CD14-positive monocyte (primary cell): ENCODE data around the gene FOXM1. TPM values are rescaled to one million over a fixed set of nuclear protein-coding genes. Genes with fewer than 3 reads are reported as not detected.

Experiments
- DNase-seq, 3 donors: peaks; one replicate each; pipeline ENCODE4 v3.0.0-alpha.2; 2011 to 2022
- H2AFZ ChIP-seq: 2 replicates; pipeline ENCODE4 v1.6.0; 2012; ENCODE audit warnings: mild to moderate bottlenecking, low read depth, low read length, inconsistent platforms; ENCODE audit not compliant: insufficient read depth, poor library complexity, severe bottlenecking
- H3K27ac ChIP-seq, 2 donors: 1 replicate in 1 of 2; 2 replicates in 1 of 2; pipeline ENCODE4 v1.5.1; 2012 to 2013; ENCODE audit warnings: low read length in 2 of 2, control low read depth in 1 of 2, inconsistent platforms in 1 of 2, low read depth in 1 of 2, mild to moderate bottlenecking in 1 of 2
- H3K27me3 ChIP-seq, 2 donors: one replicate each; pipeline versions ENCODE4 v1.6.0 to v1.6.1; 2011 to 2013; ENCODE audit warnings: low read length in 2 of 2; ENCODE audit not compliant: control insufficient read depth in 2 of 2, insufficient read depth in 2 of 2
- H3K36me3 ChIP-seq, 2 donors: replicated peaks in 1 of 2; 1 replicate in 1 of 2; 2 replicates in 1 of 2; pipeline versions ENCODE4 v1.5.1 to v1.6.1; 2012 to 2013; ENCODE audit warnings: low read length in 2 of 2, control low read depth in 1 of 2, inconsistent platforms in 1 of 2, mild to moderate bottlenecking in 1 of 2; ENCODE audit not compliant: insufficient read depth in 2 of 2, control insufficient read depth in 1 of 2
- H3K4me1 ChIP-seq, 2 donors: 1 replicate in 1 of 2; 2 replicates in 1 of 2; pipeline versions ENCODE4 v1.5.1 to v1.6.1; 2012 to 2013; ENCODE audit warnings: low read length in 2 of 2, control low read depth in 1 of 2, inconsistent platforms in 1 of 2, mild to moderate bottlenecking in 1 of 2, moderate library complexity in 1 of 2; ENCODE audit not compliant: insufficient read depth in 2 of 2, control insufficient read depth in 1 of 2
- H3K4me2 ChIP-seq: replicated peaks from 2 replicates; pipeline ENCODE3; 2012; ENCODE audit warnings: low read length, moderate library complexity, mild to moderate bottlenecking; ENCODE audit not compliant: poor library complexity, severe bottlenecking; ENCODE audit errors: extremely low read depth
- H3K4me3 ChIP-seq, 3 experiments: fragments of 200-600 bp in 1 of 3; sonication (generic) in 1 of 3; replicated peaks in 1 of 3; 1 replicate in 2 of 3; 2 replicates in 1 of 3; pipeline ENCODE4 v1.5.1; 2011 to 2013; ENCODE audit warnings: low read length in 3 of 3, mild to moderate bottlenecking in 3 of 3, control low read depth in 2 of 3, low read depth in 2 of 3, inconsistent platforms in 1 of 3, moderate library complexity in 1 of 3
- H3K79me2 ChIP-seq: 2 replicates; pipeline ENCODE4 v1.6.0; 2012; ENCODE audit warnings: mild to moderate bottlenecking, control low read depth, inconsistent platforms, low read length, moderate library complexity; ENCODE audit not compliant: insufficient read depth
- H3K9ac ChIP-seq: 2 replicates; pipeline ENCODE4 v1.6.0; 2017; ENCODE audit warnings: low read length, mild to moderate bottlenecking; ENCODE audit not compliant: insufficient read depth, poor library complexity, severe bottlenecking
- H3K9me3 ChIP-seq, 2 donors: replicated peaks in 1 of 2; 1 replicate in 1 of 2; 2 replicates in 1 of 2; pipeline versions ENCODE4 v1.5.1 to v1.6.1; 2012 to 2013; ENCODE audit warnings: low read length in 2 of 2, control low read depth in 1 of 2; ENCODE audit not compliant: control insufficient read depth in 1 of 2, insufficient read depth in 1 of 2
- H4K20me1 ChIP-seq: 2 replicates; pipeline ENCODE4 v1.6.0; 2012; ENCODE audit warnings: mild to moderate bottlenecking, low read length, control low read depth, moderate library complexity; ENCODE audit not compliant: insufficient read depth
- H3K27ac Mint-ChIP-seq, 7 donors: one replicate each; pipeline ENCODE4 v1.8.0; 2020; ENCODE audit warnings: mild to moderate bottlenecking in 7 of 7, mixed read lengths in 7 of 7, moderate library complexity in 6 of 7, inconsistent platforms in 2 of 7
- H3K27me3 Mint-ChIP-seq, 3 donors: one replicate each; pipeline ENCODE4 v1.8.0; 2021 to 2022; ENCODE audit warnings: low read depth in 3 of 3, mild to moderate bottlenecking in 3 of 3, mixed read lengths in 3 of 3, moderate library complexity in 3 of 3, inconsistent platforms in 1 of 3
- H3K36me3 Mint-ChIP-seq, 2 donors: one replicate each; pipeline ENCODE4 v1.8.0; 2020; ENCODE audit warnings: mixed read lengths in 2 of 2, inconsistent platforms in 1 of 2, mild to moderate bottlenecking in 1 of 2
- H3K4me1 Mint-ChIP-seq: one replicate; pipeline ENCODE4 v1.8.0; 2020; ENCODE audit warnings: mild to moderate bottlenecking, mixed read lengths
- H3K4me3 Mint-ChIP-seq, 2 donors: one replicate each; pipeline ENCODE4 v1.8.0; 2020; ENCODE audit warnings: mild to moderate bottlenecking in 2 of 2, mixed read lengths in 2 of 2, moderate library complexity in 1 of 2
- H3K9me3 Mint-ChIP-seq, 7 donors: one replicate each; pipeline ENCODE4 v1.8.0; 2020 to 2022; ENCODE audit warnings: mixed read lengths in 7 of 7, mild to moderate bottlenecking in 6 of 7, moderate library complexity in 6 of 7, inconsistent platforms in 2 of 7
- CTCF ChIP-seq: fragments of 200-600 bp; IDR thresholded peaks from one replicate; pipeline ENCODE4 v1.8.0; 2022; ENCODE audit warnings: antibody characterized with exemption, mild to moderate bottlenecking
- WGBS: methylation state at CpG from one replicate; pipeline ENCODE4 v1.1.5; 2013; ENCODE audit warnings: missing lambda C conversion rate; ENCODE audit not compliant: insufficient coverage; 5-methylcytosine and 5-hydroxymethylcytosine counted together
- intact Hi-C, 2 donors: fragments of 100-400 bp; cut with micrococcal nuclease; formaldehyde crosslinking; loops; one replicate each; pipeline versions ENCODE4 v1.15.0 to v1.15.1; 2023
- polyA plus RNA-seq, 3 donors: library from polyadenylated mRNA; depleted of rRNA in 1 of 3; unstranded in 2 of 3; stranded (reverse) in 1 of 3; fragments of 300-500 nt in 2 of 3; fragments of >200 nt in 1 of 3; fragmentation: Illumina TruSeq in 2 of 3; gene quantifications; 1 replicate in 2 of 3; 2 replicates in 1 of 3; pipeline ENCODE4 v1.2.3, GENCODE V29; 2012 to 2021

Gene FOXM1
- polyA plus RNA-seq, 3 donors, result 0.03 TPM; not detected in 2

GRCh38 chr12:2854669-2855453 is 22.1 kb downstream of the FOXM1 start:
- WGBS, result 94% methylated on average over 16 of the region's 25 CpGs
- Histone ChIP-seq H3K36me3 (peaks cover 20 to 32% of the 10 kb centered on the region in 2 donors), H3K9ac (no peak overlapping the region), H3K27ac (no peak overlapping the region), H3K4me1 (no peaks in the 10 kb centered on the region), H4K20me1 (no peaks in the 10 kb centered on the region), H3K79me2 (no peaks in the 10 kb centered on the region), H3K4me2 (no peak overlapping the region), H3K27me3 (no peaks in the 10 kb centered on the region), H3K9me3 (no peaks in the 10 kb centered on the region), H3K4me3 (no peak overlapping the region), H2AFZ (no peak overlapping the region)
- no peak for DNase-seq
- Mint-ChIP-seq H3K4me3 (no peak overlapping the region), H3K27ac (no peak overlapping the region), H3K4me1 (peaks cover 4% of the 10 kb centered on the region), H3K9me3 (peaks cover 0 to 2% (median 0%) of the 10 kb centered on the region in 7 donors), H3K36me3 (peaks cover 28 to 47% of the 10 kb centered on the region in 2 donors), H3K27me3 (peaks cover 0 to 2% (median 1%) of the 10 kb centered on the region in 3 donors)
- no peak for TF ChIP-seq CTCF
- intact Hi-C loops, result loop anchor here (10.0 kb wide), 3 partner anchors 90 to 190 kb away; no protein-coding TSS in a partner anchor

- Mint-ChIP-seq H3K27me3 (peaks cover 0 to 2% (median 1%) of the 10 kb centered on the region in 3 donors), H3K36me3 (peaks cover 17 to 35% of the 10 kb centered on the region in 2 donors), H3K9me3 (peaks cover 0 to 2% (median 0%) of the 10 kb centered on the region in 7 donors), H3K27ac (peak overlapping the region in 1 of 7 donors; percentile 55), H3K4me1 (peaks cover 4% of the 10 kb centered on the region), H3K4me3 (no peak overlapping the region)
- Histone ChIP-seq H3K9me3 (no peaks in the 10 kb centered on the region), H3K4me3 (no peak overlapping the region), H3K36me3 (peaks cover 16 to 19% of the 10 kb centered on the region in 2 donors), H2AFZ (no peak overlapping the region), H4K20me1 (no peaks in the 10 kb centered on the region), H3K4me1 (no peaks in the 10 kb centered on the region), H3K79me2 (no peaks in the 10 kb centered on the region), H3K27ac (no peak overlapping the region), H3K9ac (no peak overlapping the region), H3K4me2 (no peak overlapping the region), H3K27me3 (no peaks in the 10 kb centered on the region)
- peak; percentile 13 to 37 (median 20) for DNase-seq
- TF ChIP-seq CTCF, result peak; percentile 72
- intact Hi-C loops, result loop anchor here (2.0 to 10.0 kb wide), 4 partner anchors 91 to 191 kb away; no protein-coding TSS in a partner anchor
- WGBS, result 18% methylated on average over 6 of the region's 11 CpGs
These were observed 23.3 kb downstream of the FOXM1 start for GRCh38 chr12:2853626-2854025.
